GM15510 (cell line): ENCODE data around the gene NEK1.

Experiments used
- POLR2A ChIP-seq: IDR thresholded peaks from 3 replicates; pipeline ENCODE4 v1.6.1; 2011; ENCODE audit warnings: borderline replicate concordance; ENCODE audit not compliant: insufficient read length; ENCODE audit errors: extremely low read depth

Gene NEK1

DNA sequence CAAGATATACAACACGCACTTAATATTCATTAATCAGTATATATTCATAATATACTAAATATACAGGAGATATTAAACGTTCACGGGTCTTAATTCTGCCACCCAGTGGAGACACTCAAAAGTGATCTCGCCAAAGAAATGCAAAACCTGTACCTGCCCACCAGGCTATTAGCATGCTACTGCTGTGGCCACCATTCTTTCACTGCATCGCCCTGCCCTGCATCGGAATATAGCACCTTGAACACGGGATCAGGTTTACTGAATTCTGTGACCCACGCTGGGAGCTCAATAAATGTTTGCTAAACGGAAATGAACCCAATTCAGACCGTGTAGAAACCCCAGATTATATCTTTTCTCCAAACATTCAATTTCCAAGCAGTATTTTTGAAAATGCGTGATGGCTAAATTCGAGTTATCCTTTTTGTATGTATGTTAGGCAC is 7.2 kb upstream of the NEK1 start:
- TF ChIP-seq POLR2A, result no peak

DNA sequence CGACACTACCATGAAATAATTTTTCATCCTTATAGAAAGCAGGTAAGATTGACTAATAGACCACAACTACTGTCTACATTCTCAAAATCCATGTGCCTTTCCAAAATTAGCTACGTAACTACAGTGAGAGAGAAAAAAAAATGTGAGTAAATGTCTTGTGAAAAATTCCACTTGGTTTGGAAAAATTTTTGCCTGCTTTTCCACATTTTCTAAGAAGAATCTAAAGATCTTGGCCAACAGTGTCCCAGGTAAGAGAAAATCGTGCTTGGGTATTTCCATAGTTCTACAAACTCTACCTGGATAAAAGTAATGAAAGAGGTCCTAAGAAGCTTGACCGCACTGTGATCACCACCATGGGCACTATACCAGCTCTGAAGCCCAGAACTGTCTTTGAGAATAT is 6.6 kb upstream of the NEK1 start:
- TF ChIP-seq POLR2A, result no peak

DNA sequence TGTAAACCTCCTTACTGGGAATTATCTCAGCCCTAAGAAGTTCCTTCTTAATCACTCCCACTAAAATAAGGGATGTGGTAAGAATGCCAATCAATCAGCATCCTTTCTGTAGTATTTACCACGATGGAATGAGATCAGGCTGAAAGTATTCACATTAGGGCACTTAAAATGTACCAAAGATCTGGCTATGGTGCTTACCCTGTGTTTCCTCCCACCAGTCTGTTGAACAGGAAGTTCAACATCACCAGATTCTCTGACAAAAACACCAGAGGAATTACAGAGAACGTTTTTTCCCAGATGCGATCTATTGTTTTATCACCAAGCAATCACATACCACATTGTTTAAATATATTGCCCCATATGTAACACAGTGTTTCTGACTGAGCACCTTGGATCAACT is 5.9 kb upstream of the NEK1 start:
- no peak for TF ChIP-seq POLR2A

DNA sequence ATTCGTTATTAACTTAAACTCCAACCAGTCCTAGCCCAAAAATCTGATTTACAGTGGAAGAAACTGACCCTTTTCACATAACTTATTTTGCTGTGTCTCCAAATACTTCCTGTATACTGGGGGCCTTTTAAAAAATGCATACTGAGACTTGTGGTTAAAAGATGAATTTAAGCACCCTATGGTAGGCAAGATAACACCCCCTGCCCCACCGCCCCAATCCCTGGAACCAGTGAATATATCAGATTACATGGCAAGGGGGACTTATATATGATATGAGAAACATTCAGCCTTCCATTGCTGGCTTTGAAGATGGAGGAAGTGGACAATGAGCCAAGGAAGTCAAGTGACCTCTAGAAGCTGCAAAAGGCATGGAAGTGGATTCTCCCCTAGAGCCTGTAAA is 4.9 kb upstream of the NEK1 start:
- TF ChIP-seq POLR2A, result no peak

DNA sequence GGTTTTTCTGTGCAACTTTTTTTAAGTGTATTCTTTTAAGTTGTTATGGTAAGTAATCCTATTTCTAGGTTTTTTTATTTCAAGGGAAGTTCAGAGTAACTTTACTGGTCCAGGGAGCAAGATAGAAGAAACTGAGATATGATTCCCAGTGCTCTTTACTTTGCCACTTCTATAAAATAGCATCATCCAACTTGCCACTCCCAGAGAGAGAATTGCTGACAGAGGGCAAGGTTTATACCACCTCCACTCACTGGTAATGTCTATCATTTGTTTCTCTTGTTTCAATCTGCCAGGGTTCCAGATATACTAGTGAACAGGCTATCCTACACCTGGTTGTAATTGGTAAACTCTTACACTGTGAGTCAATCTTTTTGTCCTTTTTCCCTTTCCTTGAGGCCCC is 4.5 kb upstream of the NEK1 start:
- TF ChIP-seq POLR2A, result no peak

DNA sequence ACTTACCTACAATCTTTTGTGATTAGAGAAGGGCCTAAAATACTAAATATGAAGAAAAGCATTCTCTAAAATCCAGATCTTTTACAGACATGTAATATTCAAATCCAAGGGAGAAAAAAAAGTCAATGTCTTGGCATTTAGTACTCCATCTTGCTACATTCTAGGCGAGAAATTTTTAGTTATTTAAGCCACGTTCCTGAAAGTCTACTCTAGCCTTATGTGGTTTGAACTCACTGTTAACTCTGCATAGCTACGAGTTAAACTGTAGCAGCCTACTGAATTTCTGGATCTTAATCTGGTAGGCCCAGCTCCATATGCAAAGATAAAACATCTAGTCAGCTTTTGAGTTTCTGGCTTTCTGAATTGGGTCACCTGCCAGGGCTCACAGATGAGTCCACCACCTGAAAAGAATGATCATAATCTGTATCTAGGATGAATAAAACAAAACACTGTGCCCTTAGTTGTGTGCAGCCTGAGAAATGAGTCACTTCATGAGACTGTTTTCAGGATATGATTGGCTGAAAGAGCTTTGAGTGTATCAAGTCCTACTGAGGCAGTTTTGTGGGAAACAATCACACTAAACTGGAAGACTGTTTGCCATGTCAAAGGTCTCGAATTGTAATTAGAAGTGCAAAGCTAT is 3.2 kb upstream of the NEK1 start:
- no peak for TF ChIP-seq POLR2A

DNA sequence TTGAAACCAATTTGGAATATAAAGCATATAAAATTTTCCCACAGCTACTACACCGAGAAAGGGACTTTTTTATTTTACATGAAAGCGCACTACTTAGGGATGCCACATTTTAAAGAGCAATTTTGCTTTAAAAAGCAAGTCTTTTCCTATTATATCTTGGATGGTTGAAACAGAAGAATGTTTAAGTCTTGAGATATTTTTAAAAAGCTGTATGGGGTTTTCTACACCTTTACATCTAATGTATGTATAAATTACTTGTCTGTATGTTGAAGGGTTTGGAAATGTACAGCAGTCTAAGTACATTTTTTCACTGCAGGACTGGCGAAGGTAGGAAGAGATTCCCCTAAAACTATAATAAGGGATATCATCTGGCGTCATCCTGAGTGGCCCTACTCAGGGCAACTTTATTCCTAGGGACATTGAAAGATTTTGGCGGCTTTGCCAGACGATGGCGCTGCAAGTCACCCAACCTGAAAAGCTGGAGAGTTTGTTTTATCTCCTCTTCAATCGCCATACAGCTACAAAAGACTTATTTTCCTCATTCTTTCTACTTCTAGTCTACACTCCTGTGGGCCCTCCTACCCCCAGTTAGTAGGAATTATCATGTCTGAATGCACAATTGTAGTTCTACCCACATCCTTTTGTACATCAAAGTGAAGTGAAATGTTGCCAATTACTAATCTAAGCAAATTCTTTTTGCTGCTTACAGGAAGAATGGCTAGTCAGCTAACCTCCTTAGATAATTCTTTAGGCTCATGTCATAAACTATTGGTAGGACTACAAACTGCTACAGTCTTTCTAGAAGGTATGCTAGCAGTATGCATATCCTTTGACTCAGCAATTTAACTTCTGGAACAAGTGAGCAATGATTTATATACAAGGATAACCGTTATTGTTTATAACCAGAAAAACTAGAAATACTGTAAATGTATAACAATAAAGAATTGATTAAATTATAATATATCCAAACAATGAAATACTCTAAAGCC is 782 bp upstream of the NEK1 start:
- TF ChIP-seq POLR2A, result no peak

DNA sequence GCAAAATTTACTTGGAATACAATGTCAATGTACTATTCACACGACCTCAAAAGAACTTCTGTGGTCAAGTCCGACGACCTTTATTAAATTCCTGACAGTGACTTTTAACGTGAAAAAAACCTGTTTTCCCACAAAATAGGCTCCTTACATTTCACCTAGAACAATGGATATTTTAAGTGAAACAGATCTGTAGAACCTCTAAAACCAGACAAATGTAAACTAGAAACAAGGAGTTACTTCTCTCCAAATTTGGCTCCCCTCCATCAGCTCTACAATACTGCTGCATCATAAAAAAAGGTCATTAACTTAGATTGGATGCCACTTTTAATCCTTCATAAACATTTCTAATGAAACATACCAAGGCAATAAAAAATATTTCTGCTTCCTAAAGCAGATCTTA is 1.2 kb downstream of the NEK1 start:
- no peak for TF ChIP-seq POLR2A

DNA sequence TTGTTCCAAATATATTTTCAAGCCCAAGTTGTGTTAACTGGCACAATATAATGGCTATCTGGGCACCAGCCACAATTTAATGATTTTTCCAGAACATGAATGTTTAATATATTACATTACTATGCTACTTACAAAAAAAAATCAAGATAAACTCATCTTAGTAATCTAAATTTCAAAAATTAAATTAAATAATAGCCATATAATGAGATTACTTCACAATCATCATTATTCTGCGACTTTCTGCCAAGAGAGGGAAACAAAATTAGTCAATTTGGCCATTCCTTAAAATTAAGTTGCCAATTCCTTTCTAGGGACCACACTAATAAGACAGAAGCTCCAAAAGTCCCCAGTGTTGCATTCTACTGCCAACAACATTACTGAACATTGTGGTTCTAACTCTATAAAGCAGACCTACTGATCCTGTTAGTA is 7.5 kb downstream of the NEK1 start:
- TF ChIP-seq POLR2A, result no peak

DNA sequence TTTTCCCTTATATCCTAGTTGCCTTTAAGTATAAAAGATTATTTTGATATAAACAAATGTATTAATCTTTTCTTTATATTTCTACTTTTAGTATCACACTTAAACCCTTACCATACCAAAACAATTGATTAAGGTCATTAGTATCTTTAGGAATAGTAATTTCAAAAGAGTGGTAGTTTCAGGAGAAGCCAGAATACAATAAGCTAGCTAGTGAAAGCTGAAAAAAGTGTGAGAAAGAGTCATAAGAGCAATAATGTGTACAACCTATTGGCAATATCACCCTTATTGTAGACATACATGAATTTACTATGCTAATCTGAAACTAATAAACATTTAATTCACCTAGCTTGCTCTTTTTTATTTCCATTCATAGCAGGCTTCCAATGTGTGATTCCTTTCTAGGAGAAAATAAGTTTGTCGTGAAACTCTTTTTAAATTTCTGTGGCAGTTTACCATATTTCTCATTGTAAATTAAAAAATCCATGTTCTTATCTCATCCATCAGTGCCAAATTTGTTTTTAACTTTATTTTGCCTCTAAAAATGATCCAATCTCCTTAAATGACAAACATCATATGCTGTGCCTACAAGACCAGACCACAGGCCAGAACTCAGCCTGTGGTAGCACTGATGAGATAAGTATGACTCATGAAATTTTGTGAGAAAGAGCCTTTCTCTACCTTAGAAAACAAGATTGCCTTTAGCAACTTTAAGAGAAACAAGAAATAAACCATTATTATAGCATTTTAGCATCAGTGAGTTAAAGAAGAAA is 8.1 kb downstream of the NEK1 start:
- TF ChIP-seq POLR2A, result no peak

DNA sequence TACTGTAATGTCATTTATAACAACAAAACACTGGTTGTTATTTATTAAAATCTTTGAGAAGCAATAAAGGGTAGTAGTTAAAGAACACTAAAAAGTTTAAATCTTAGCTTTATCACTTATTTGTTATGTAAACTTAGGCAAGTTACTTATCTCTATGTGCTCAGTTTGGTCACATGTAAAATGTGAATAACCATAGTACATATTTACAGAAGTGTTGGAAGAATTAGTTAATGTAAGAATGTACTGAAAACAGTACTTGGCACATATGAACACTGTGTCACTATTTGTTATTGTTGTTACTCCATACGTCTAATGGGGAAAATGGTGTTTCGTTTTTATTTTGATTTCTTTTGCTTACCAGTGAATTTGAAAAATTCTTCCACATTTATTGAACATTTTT is 9.1 kb downstream of the NEK1 start:
- TF ChIP-seq POLR2A, result no peak

DNA sequence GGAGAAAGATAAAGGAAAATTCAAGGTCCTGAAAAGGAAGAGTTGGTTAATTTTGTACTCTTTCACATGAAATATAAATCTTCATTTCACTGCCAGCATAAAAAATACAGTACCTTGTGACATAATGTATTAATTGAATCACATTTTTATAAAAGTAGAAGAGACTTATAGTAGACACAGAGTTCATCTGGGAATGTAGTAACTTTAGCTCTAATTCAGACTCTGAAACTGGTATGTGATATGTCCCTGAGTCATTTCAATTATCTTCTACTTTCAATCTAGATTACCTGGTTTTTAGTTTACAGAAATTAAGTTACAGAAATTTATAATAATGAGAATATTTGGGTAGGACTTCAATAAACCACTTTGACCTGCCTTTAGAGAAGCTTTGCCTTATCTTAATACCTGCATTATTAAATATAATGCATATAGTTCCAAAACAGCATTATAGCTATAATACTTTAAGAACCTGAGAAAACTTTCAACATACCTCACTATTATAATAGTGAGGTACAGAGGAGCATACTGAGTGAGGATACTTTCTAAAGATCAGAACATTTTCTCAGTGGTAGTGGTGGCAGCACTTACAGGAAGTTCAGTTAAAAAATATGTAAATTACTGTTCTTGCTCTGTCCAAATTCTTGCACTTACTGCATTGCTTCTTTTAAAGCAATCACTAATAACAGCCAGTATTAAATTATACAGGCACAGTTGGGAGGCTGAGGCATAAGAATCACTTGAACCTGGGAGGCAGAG is 11.2 kb downstream of the NEK1 start:
- no peak for TF ChIP-seq POLR2A

DNA sequence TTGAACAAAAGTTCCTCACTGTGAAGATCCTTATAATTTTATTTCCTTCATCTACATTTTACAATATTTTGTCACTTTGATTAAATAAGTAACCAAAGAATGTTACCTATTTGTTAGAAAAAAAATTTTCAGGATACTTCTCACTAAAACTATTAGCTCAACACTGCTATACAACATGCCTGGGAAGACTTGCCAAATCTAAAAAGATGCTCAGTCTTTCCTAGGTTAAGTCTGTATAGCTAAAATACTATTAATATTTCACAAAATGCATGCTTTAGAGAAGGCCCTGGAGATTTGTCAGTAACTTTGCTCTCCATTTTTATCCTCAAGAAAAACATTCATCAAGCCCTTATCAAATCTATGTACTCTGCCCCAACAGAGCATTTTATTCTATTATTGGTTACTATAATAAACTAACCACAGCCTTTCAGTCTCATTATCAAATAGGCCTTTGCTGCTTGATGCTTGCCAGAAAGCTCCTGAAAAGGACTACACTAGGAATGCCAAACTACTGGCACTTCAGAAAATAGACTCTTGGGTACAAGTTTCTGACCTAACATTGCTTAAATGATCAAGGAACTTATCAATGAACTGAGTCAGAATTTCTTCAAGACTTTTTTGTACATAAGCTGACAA is 17.7 kb downstream of the NEK1 start:
- TF ChIP-seq POLR2A, result no peak

DNA sequence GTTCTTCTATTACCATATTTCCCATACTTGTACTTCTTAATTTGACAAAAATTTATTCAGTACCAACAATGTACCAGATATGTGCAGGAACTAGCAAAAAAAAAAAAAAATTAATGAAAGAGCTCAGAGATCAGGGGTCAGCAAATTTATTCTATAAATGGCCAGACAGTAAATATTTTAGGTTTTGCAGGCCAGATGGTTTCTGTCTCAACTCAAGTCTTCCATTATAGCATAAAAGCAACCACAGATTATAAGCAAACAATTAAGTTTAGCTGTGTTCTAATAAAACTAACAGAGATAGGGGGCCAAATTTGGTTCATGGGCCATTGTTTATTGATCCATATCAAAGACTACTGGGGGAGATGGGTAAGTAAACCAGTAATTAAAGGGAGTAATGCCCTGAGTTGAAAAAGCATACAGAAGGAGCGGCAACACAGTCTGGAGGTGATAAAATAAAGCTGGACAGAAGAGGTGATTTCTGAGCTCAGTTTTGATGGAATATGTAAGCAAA is 19.3 kb downstream of the NEK1 start:
- TF ChIP-seq POLR2A, result no peak
